ENCODE results near the gene UBE2L5. TPM values are rescaled to one million over a fixed set of nuclear protein-coding genes. Genes with fewer than 3 reads are reported as not detected.

UBE2L5 gene
- total and polyA plus RNA-seq, 2 of the 4 experiments (the other 2 are of a cell fraction) = 0.18 TPM; not detected in 1

GRCh38 chr13:30404207-30404606 lies 18.1 kb upstream of the UBE2L5 start:
- 100% methylated on average over 1 of the region's 5 CpGs; no CpG with 5 or more reads in 1 of the 2 experiments for WGBS, 2 experiments (ENCODE audit: extremely low coverage in 2 of 2, insufficient read length in 1 of 2)
- no peak overlapping the region for H2AFZ ChIP-seq (replicated peaks; ENCODE audit: low read length, poor library complexity)
- POLR2A ChIA-PET (ENCODE audit: unreplicated experiment) = no interaction called here

More at GRCh38 chr13:30404207-30404606, 18.1 kb upstream of the UBE2L5 start:
- peaks cover 2% of the 10 kb centered on the region; the same call in 1 of the 2 replicates for H3K4me1 ChIP-seq (ENCODE audit: control insufficient read depth, insufficient read depth, low read length)
- ATAC-seq (ENCODE audit: low read depth) = no peak
- no peaks in the 10 kb centered on the region for H3K79me1 ChIP-seq (ENCODE audit: low read depth in 1 of 2, low read length in 2 of 2)
- no peak overlapping the region for H2AK5ac ChIP-seq (ENCODE audit: low read depth, low read length)
- dilution Hi-C loops (cut with HindIII; ENCODE audit: low sequenced_read_pairs, unreplicated experiment) (no loop called here), in situ Hi-C loops (cut with MboI; ENCODE audit: low sequenced_read_pairs) (no loop called here), intact Hi-C loops (cut with micrococcal nuclease) (loop anchor here (10.0 kb wide), 1 partner anchor 461 kb away; no protein-coding TSS in a partner anchor)
- peaks cover 1% of the 10 kb centered on the region for H3K27me3 ChIP-seq (ENCODE audit: control insufficient read depth, insufficient read depth, low read length)
- H3K23ac ChIP-seq (ENCODE audit: low read depth, low read length) = no peak overlapping the region
- no peak overlapping the region for H2BK15ac ChIP-seq (ENCODE audit: low read depth, low read length)
- no peak for TF ChIP-seq CTCF (conservative IDR thresholded peaks at IDR 0.05; ENCODE audit: low read depth, low read length)
- TF ChIP-seq BHLHE40 (IDR thresholded peaks at IDR 0.05; ENCODE audit: low read depth, low read length) = no peak
- TF ChIP-seq NFE2L2 (IDR thresholded peaks at IDR 0.05; ENCODE audit: low read depth, low read length) = no peak
- no peak for TF ChIP-seq RAD21 (IDR thresholded peaks at IDR 0.05; ENCODE audit: low read length)
- no peak for TF ChIP-seq ELK1 (IDR thresholded peaks at IDR 0.05; ENCODE audit: borderline replicate concordance, low read depth, low read length)
- TF ChIP-seq POLR2A (IDR thresholded peaks at IDR 0.05; ENCODE audit: low read depth, low read length) = no peak
- TF ChIP-seq CHD1 (IDR thresholded peaks at IDR 0.05; ENCODE audit: low read depth, low read length) = no peak
- TF ChIP-seq MAZ (IDR thresholded peaks at IDR 0.05; ENCODE audit: borderline replicate concordance, low read depth, low read length) = no peak
- no peak for TF ChIP-seq MXI1 (IDR thresholded peaks at IDR 0.05; ENCODE audit: borderline replicate concordance, low read depth, low read length)
- TF ChIP-seq FOS (IDR thresholded peaks at IDR 0.05; ENCODE audit: low read depth, low read length) = no peak
- TF ChIP-seq RCOR1 (IDR thresholded peaks at IDR 0.05; ENCODE audit: insufficient replicate concordance, low read length) = no peak
- no peak for TF ChIP-seq MAFK (IDR thresholded peaks at IDR 0.05; ENCODE audit: low read depth, low read length)
- no peak for TF ChIP-seq SMC3 (IDR thresholded peaks at IDR 0.05; ENCODE audit: low read depth, low read length)
- TF ChIP-seq USF2 (IDR thresholded peaks at IDR 0.05; ENCODE audit: low read depth, low read length) = no peak
- no peak for TF ChIP-seq RFX5 (IDR thresholded peaks at IDR 0.05; ENCODE audit: low read depth, low read length)
- no peak for TF ChIP-seq CEBPB (IDR thresholded peaks at IDR 0.05; ENCODE audit: low read depth, low read length)
- no peaks in the 10 kb centered on the region for H3K9me1 ChIP-seq (ENCODE audit: insufficient read depth, low read length)
- no peaks in the 10 kb centered on the region for H4K20me1 ChIP-seq (ENCODE audit: insufficient read depth, low read length)
- H3K14ac ChIP-seq (replicated peaks; ENCODE audit: low read depth, low read length) = no peak overlapping the region
- no peak overlapping the region for H2BK5ac ChIP-seq (ENCODE audit: low read depth, low read length, poor library complexity, severe bottlenecking)
- CTCF ChIA-PET = no interaction called here
- no peak overlapping the region for H2BK120ac ChIP-seq (ENCODE audit: low read depth, low read length)
- no peak overlapping the region for H3K4me3 ChIP-seq (ENCODE audit: insufficient read depth, low read depth, low read length)
- no peak overlapping the region for H3K9ac ChIP-seq (ENCODE audit: low read depth, low read length)
- H4K91ac ChIP-seq (ENCODE audit: insufficient read depth, low read depth, low read length) = no peak overlapping the region
- no peak overlapping the region for H2AK9ac ChIP-seq (replicated peaks; ENCODE audit: low read depth, low read length, poor library complexity)
- no peak overlapping the region for H4K8ac ChIP-seq (ENCODE audit: low read depth in 2 of 2, low read length in 2 of 2)
- no peaks in the 10 kb centered on the region for H3K9me3 ChIP-seq (ENCODE audit: control insufficient read depth, insufficient read depth, low read length)
- H4K5ac ChIP-seq (ENCODE audit: low read depth, low read length) = no peak overlapping the region
- H3K18ac ChIP-seq (ENCODE audit: low read depth, low read length) = no peak overlapping the region
- no peaks in the 10 kb centered on the region for H3K36me3 ChIP-seq (ENCODE audit: control insufficient read depth, insufficient read depth, low read length)
- H2BK20ac ChIP-seq (ENCODE audit: low read depth, low read length) = no peak overlapping the region
- no peak overlapping the region for H3K4me2 ChIP-seq (ENCODE audit: low read depth, low read length)
- DNase-seq = no peak
- H3K27ac ChIP-seq (ENCODE audit: insufficient read depth, low read length) = no peak overlapping the region
- BruUV-seq (replicated peaks) = no TSS peak
- no peak overlapping the region for H3K56ac ChIP-seq (ENCODE audit: extremely low read depth, insufficient read depth, low read length)
- no peak overlapping the region for H3K4ac ChIP-seq (ENCODE audit: low read depth, low read length)
